BLaER1 treated with 17β-estradiol and CSF1 and Interleukin-3, amounts not matched to agents 10 nM and 100 nM (cell line): Measurements from ENCODE around the gene ANKHD1.

Experiments
- H3K27ac ChIP-seq, 11 experiments: shearing (Covaris generic); formaldehyde crosslinking; 2 replicates each; pipeline ENCODE4 v1.8.1; 2022
- H3K27me3 ChIP-seq, 11 experiments: shearing (Covaris generic); formaldehyde crosslinking; 2 replicates each; pipeline ENCODE4 v1.8.1; 2022
- H3K36me3 ChIP-seq, 11 experiments: shearing (Covaris generic); formaldehyde crosslinking; 2 replicates each; pipeline ENCODE4 v1.8.1; 2022
- H3K4me1 ChIP-seq, 10 experiments: shearing (Covaris generic); formaldehyde crosslinking; 2 replicates each; pipeline ENCODE4 v1.8.1; 2022
- H3K4me2 ChIP-seq, 11 experiments: shearing (Covaris generic); formaldehyde crosslinking; 2 replicates each; pipeline ENCODE4 v1.8.1; 2022
- H3K4me3 ChIP-seq, 10 experiments: shearing (Covaris generic); formaldehyde crosslinking; 2 replicates each; pipeline ENCODE4 v1.8.1; 2022
- H3K9ac ChIP-seq, 11 experiments: shearing (Covaris generic); formaldehyde crosslinking; 2 replicates each; pipeline ENCODE4 v1.8.1; 2022
- H3K9me3 ChIP-seq, 11 experiments: shearing (Covaris generic); formaldehyde crosslinking; replicated peaks in 1 of 11; 2 replicates each; pipeline ENCODE4 v1.8.1; 2022
- H4K20me1 ChIP-seq, 11 experiments: shearing (Covaris generic); formaldehyde crosslinking; 2 replicates each; pipeline ENCODE4 v1.8.1; 2022
- Cebpa-rat ChIP-seq, 11 experiments: shearing (Covaris generic); IDR thresholded peaks; 2 replicates each; pipeline ENCODE4 v1.8.1; 2022

The ANKHD1 gene

DNA sequence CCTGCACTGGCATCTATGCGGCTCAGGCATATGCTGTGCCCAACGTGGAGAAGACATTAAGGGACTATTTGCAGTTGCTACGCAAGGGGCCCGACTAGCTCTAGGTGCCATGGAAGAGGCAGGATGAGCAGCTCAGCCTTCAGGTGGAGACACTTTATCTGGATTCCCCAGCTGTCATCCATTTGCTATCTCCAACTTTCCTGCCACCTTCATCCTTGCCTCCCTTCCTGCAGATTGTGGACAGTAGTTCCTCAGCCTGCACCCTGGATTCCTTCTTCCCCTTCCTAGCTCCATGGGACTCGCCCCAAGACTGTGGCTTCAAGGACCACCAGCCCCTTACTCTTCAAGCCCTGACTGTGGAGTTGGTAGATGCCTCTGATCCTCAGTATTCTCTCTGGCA, 165.0 kb downstream of the ANKHD1 start:
- H3K9ac ChIP-seq, result peak overlapping the region in 3 of 11 experiments; percentile 79 to 98 (median 83); a peak in 3 of 22 replicates
- peak overlapping the region in 7 of 11 experiments; percentile 77 to 98 (median 85); a peak in 10 of 22 replicates for H3K4me2 ChIP-seq
- H3K9me3 ChIP-seq, result peaks cover 7 to 27% (median 19%) of the 10 kb centered on the region in 11 experiments; a peak in 21 of 22 replicates
- peak overlapping the region in 3 of 10 experiments; percentile 58 to 66 (median 63); a peak in 4 of 20 replicates for H3K4me3 ChIP-seq
- peaks cover 35 to 53% (median 48%) of the 10 kb centered on the region in 11 experiments for H3K27me3 ChIP-seq
- H3K36me3 ChIP-seq, result peaks cover 6 to 50% (median 23%) of the 10 kb centered on the region in 11 experiments; a peak in 20 of 22 replicates
- 0 out of 22 replicates have a peak overlapping the region, but pooled peaks of 1 of the 11 experiments have one; percentile 6 for H3K27ac ChIP-seq
- no peaks in the 10 kb centered on the region for H4K20me1 ChIP-seq
- no peak for TF ChIP-seq Cebpa-rat (IDR thresholded peaks at IDR 0.05)
- H3K4me1 ChIP-seq, result peaks cover 28 to 89% (median 57%) of the 10 kb centered on the region in 10 experiments

DNA sequence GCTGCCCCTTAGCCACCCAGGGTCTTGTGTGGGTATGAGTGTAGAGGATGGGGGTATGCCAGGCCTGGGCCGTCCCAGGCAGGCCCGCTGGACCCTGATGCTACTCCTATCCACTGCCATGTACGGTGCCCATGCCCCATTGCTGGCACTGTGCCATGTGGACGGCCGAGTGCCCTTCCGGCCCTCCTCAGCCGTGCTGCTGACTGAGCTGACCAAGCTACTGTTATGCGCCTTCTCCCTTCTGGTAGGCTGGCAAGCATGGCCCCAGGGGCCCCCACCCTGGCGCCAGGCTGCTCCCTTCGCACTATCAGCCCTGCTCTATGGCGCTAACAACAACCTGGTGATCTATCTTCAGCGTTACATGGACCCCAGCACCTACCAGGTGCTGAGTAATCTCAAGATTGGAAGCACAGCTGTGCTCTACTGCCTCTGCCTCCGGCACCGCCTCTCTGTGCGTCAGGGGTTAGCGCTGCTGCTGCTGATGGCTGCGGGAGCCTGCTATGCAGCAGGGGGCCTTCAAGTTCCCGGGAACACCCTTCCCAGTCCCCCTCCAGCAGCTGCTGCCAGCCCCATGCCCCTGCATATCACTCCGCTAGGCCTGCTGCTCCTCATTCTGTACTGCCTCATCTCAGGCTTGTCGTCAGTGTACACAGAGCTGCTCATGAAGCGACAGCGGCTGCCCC, 165.6 kb downstream of the ANKHD1 start:
- H3K4me2 ChIP-seq, result peak overlapping the region in 5 of 11 experiments; percentile 79 to 98 (median 89); a peak in 10 of 22 replicates
- peaks cover 28 to 89% (median 57%) of the 10 kb centered on the region in 10 experiments for H3K4me1 ChIP-seq
- H3K36me3 ChIP-seq, result peaks cover 6 to 50% (median 23%) of the 10 kb centered on the region in 11 experiments; a peak in 20 of 22 replicates
- peaks cover 7 to 27% (median 19%) of the 10 kb centered on the region in 11 experiments; a peak in 21 of 22 replicates for H3K9me3 ChIP-seq
- no peak for TF ChIP-seq Cebpa-rat (IDR thresholded peaks at IDR 0.05)
- peak overlapping the region in 2 of 10 experiments; percentile 21 to 63; a peak in 3 of 20 replicates for H3K4me3 ChIP-seq
- H3K27ac ChIP-seq, result peak overlapping the region in 4 of 11 experiments; percentile 6 to 81 (median 43); a peak in 3 of 22 replicates
- H4K20me1 ChIP-seq, result no peaks in the 10 kb centered on the region
- H3K9ac ChIP-seq, result peak overlapping the region in 2 of 11 experiments; percentile 33 to 98; a peak in 3 of 22 replicates
- peaks cover 35 to 50% (median 47%) of the 10 kb centered on the region in 11 experiments for H3K27me3 ChIP-seq

DNA sequence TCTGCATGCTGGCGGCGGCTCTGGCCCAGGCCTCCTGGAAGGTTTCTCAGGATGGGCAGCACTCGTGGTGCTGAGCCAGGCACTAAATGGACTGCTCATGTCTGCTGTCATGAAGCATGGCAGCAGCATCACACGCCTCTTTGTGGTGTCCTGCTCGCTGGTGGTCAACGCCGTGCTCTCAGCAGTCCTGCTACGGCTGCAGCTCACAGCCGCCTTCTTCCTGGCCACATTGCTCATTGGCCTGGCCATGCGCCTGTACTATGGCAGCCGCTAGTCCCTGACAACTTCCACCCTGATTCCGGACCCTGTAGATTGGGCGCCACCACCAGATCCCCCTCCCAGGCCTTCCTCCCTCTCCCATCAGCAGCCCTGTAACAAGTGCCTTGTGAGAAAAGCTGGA, 166.2 kb downstream of the ANKHD1 start:
- peak overlapping the region in 9 of 11 experiments; percentile 62 to 98 (median 74); a peak in 12 of 22 replicates for H3K4me2 ChIP-seq
- H3K27ac ChIP-seq, result peak overlapping the region in 5 of 11 experiments; percentile 4 to 81 (median 70); a peak in 7 of 22 replicates
- TF ChIP-seq Cebpa-rat (IDR thresholded peaks at IDR 0.05), result no peak
- peaks cover 6 to 44% (median 23%) of the 10 kb centered on the region in 11 experiments; a peak in 20 of 22 replicates for H3K36me3 ChIP-seq
- peak overlapping the region in 1 of 11 experiments; percentile 33; a peak in 1 of 22 replicates for H3K9ac ChIP-seq
- H3K27me3 ChIP-seq, result peaks cover 35 to 44% (median 41%) of the 10 kb centered on the region in 11 experiments
- peaks cover 7 to 27% (median 19%) of the 10 kb centered on the region in 11 experiments; a peak in 21 of 22 replicates for H3K9me3 ChIP-seq
- H3K4me1 ChIP-seq, result peaks cover 28 to 89% (median 57%) of the 10 kb centered on the region in 10 experiments
- no peak overlapping the region for H3K4me3 ChIP-seq
- no peaks in the 10 kb centered on the region for H4K20me1 ChIP-seq

DNA sequence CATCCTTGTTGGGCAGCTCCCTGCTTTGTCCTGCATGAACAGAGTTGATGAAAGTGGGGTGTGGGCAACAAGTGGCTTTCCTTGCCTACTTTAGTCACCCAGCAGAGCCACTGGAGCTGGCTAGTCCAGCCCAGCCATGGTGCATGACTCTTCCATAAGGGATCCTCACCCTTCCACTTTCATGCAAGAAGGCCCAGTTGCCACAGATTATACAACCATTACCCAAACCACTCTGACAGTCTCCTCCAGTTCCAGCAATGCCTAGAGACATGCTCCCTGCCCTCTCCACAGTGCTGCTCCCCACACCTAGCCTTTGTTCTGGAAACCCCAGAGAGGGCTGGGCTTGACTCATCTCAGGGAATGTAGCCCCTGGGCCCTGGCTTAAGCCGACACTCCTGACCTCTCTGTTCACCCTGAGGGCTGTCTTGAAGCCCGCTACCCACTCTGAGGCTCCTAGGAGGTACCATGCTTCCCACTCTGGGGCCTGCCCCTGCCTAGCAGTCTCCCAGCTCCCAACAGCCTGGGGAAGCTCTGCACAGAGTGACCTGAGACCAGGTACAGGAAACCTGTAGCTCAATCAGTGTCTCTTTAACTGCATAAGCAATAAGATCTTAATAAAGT, 166.9 kb downstream of the ANKHD1 start:
- peaks cover 7 to 23% (median 16%) of the 10 kb centered on the region in 11 experiments; a peak in 21 of 22 replicates for H3K9me3 ChIP-seq
- no peak for TF ChIP-seq Cebpa-rat (IDR thresholded peaks at IDR 0.05)
- H3K4me1 ChIP-seq, result peaks cover 28 to 90% (median 54%) of the 10 kb centered on the region in 10 experiments
- H3K4me2 ChIP-seq, result peak overlapping the region; percentile 62 to 98 (median 73)
- peak overlapping the region in 2 of 10 experiments; percentile 2 to 24; a peak in 2 of 20 replicates for H3K4me3 ChIP-seq
- peaks cover 32 to 38% (median 34%) of the 10 kb centered on the region in 11 experiments for H3K27me3 ChIP-seq
- H3K9ac ChIP-seq, result peak overlapping the region; percentile 16 to 73 (median 58); a peak in 20 of 22 replicates
- no peaks in the 10 kb centered on the region for H4K20me1 ChIP-seq
- peak overlapping the region; percentile 32 to 81 (median 69); a peak in 21 of 22 replicates for H3K27ac ChIP-seq
- H3K36me3 ChIP-seq, result peaks cover 6 to 51% (median 23%) of the 10 kb centered on the region in 11 experiments; a peak in 20 of 22 replicates

DNA sequence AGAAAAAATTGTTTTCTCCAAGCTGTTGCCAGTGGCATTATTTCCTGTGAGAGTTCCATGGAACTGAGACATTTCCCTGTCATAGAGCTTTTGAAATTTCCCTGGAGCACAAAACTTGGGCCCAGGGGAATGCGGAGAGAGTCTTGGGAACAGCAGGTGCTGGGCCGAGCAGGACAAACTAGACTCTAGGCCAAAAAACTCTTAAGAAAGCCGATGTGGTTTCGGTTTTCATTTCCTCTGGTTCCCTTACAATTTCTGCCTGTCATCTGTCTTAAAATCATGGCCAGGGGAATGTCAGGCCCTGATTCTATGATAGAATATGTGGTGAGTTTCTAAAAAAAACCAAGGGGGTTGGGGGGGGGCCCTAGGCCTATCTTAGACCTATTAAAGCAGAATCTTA, 167.6 kb downstream of the ANKHD1 start:
- Histone ChIP-seq H3K4me2 (peak overlapping the region; percentile 62 to 98 (median 73)), H3K4me1 (peaks cover 28 to 94% (median 48%) of the 10 kb centered on the region in 10 experiments), H3K4me3 (peak overlapping the region in 2 of 10 experiments; percentile 2 to 24; a peak in 3 of 20 replicates), H3K9ac (peak overlapping the region; percentile 43 to 73 (median 60)), H3K27me3 (peaks cover 25 to 31% (median 28%) of the 10 kb centered on the region in 11 experiments), H4K20me1 (no peaks in the 10 kb centered on the region), H3K36me3 (peaks cover 6 to 57% (median 23%) of the 10 kb centered on the region in 11 experiments; a peak in 20 of 22 replicates), H3K9me3 (peaks cover 5 to 17% (median 10%) of the 10 kb centered on the region in 11 experiments; a peak in 21 of 22 replicates), H3K27ac (peak overlapping the region; percentile 32 to 81 (median 69); a peak in 21 of 22 replicates)
- TF ChIP-seq Cebpa-rat (IDR thresholded peaks at IDR 0.05), result no peak

DNA sequence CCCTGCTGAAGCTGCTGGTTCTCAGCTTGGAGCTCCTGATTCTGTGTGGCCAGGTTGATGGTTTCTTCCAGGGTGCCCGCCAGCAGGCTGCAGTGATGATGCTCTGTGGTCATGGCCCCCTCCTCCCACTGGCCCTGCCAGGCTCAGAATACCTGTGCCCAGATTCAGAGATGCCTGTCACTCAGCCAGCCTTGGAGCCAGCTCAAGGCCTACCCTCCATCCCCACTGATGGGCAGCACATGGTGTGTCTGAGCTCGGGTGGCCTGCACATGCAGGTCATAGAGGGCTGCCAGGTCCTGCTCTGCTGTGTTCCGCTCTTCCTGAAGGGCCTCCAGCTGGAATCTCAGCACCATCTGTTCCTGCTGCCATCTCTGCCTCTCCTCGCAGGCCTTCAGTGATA, 168.4 kb downstream of the ANKHD1 start:
- H4K20me1 ChIP-seq, result no peaks in the 10 kb centered on the region
- no peak for TF ChIP-seq Cebpa-rat (IDR thresholded peaks at IDR 0.05)
- peaks cover 28 to 100% (median 48%) of the 10 kb centered on the region in 10 experiments for H3K4me1 ChIP-seq
- H3K4me3 ChIP-seq, result no peak overlapping the region
- H3K9ac ChIP-seq, result peak overlapping the region in 7 of 11 experiments; percentile 43 to 73 (median 65); a peak in 7 of 22 replicates
- H3K36me3 ChIP-seq, result peaks cover 6 to 62% (median 23%) of the 10 kb centered on the region in 11 experiments; a peak in 20 of 22 replicates
- H3K27ac ChIP-seq, result peak overlapping the region in 10 of 11 experiments; percentile 50 to 81 (median 70); a peak in 17 of 22 replicates
- peaks cover 0 to 8% (median 1%) of the 10 kb centered on the region in 11 experiments; a peak in 14 of 22 replicates for H3K9me3 ChIP-seq
- peak overlapping the region; percentile 62 to 98 (median 73) for H3K4me2 ChIP-seq
- H3K27me3 ChIP-seq, result peaks cover 17 to 23% (median 19%) of the 10 kb centered on the region in 11 experiments

DNA sequence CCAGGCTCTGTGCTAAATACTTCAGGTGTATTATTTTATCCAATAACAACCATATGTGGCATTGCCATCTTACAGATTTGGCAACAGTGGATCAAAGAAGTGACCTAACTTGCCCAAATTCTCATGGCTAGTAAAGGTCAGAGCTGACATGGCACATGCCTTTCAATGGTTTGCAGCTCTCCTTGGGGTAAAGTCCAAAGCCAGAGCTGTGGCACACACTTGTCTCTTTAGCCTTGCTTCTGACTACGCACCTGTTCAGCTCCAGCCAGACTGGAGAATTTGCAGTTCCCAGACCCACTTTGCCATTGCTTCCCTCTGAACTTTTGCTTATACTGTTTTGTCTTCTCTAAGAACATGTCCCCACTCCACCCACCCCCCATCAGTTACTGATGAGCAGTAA, 168.9 kb downstream of the ANKHD1 start:
- Histone ChIP-seq H3K4me1 (peaks cover 25 to 100% (median 46%) of the 10 kb centered on the region in 10 experiments), H3K9me3 (peaks cover 0 to 4% (median 0%) of the 10 kb centered on the region in 11 experiments; a peak in 3 of 22 replicates), H4K20me1 (no peaks in the 10 kb centered on the region), H3K36me3 (peaks cover 6 to 66% (median 23%) of the 10 kb centered on the region in 11 experiments; a peak in 20 of 22 replicates), H3K27ac (peak overlapping the region in 6 of 11 experiments; percentile 23 to 81 (median 70); a peak in 3 of 22 replicates), H3K4me3 (no peak overlapping the region), H3K9ac (peak overlapping the region in 2 of 11 experiments; percentile 38 to 69; a peak in 2 of 22 replicates), H3K4me2 (peak overlapping the region in 4 of 11 experiments; percentile 72 to 98 (median 93); a peak in 8 of 22 replicates), H3K27me3 (peaks cover 12 to 18% (median 15%) of the 10 kb centered on the region in 11 experiments)
- no peak for TF ChIP-seq Cebpa-rat (IDR thresholded peaks at IDR 0.05)

DNA sequence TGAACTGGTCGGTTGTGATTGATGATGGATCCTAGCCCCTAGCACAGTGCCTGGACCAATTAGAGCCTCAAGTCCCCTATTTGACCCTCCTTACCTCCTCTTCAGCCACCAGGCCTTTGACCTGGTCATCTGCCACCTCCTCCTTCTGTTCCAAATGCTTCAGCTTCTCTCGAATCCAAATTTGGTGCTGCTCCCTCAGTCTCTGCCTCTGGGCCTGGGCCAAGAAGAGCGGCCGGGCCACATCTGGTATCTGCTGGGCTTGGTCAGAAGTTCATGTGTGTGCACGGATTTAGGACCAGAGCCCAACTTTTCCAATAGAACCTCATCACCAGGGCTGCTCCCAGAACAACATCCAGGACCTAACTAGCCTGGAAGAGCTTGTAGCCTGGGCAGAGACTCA, 169.5 kb downstream of the ANKHD1 start:
- Histone ChIP-seq H3K36me3 (peaks cover 6 to 72% (median 21%) of the 10 kb centered on the region in 11 experiments; a peak in 20 of 22 replicates), H3K9me3 (no peaks in the 10 kb centered on the region; a peak in 1 of 22 replicates), H3K27me3 (peaks cover 6 to 12% (median 9%) of the 10 kb centered on the region in 11 experiments; a peak in 20 of 22 replicates), H3K4me3 (no peak overlapping the region), H3K4me1 (peaks cover 20 to 100% (median 42%) of the 10 kb centered on the region in 10 experiments), H4K20me1 (no peaks in the 10 kb centered on the region), H3K4me2 (peak overlapping the region in 2 of 11 experiments; percentile 89 to 97; a peak in 4 of 22 replicates), H3K9ac (peak overlapping the region in 1 of 11 experiments; percentile 69; a peak in 1 of 22 replicates), H3K27ac (peak overlapping the region in 2 of 11 experiments; percentile 23 to 27; a peak in 2 of 22 replicates)
- no peak for TF ChIP-seq Cebpa-rat (IDR thresholded peaks at IDR 0.05)
